ENCODE results near the gene DNAJB14.
"Not testable (repeated sequence)": the region's sequence is repeated elsewhere in the genome, so short reads cannot be mapped to it uniquely, and the experiment has no call there.

DNAJB14 gene

GRCh38 chr4:99946356-99947189, at the start of gene DNAJB14:
Gene DNAJB14 (minus strand): TSS chr4:99946618. CDS start chr4:99946571, 47 bp downstream.
- peak; percentile 60 for DNase-seq (ENCODE audit: low spot score)

GRCh38 chr4:99991741-99992140, 45.3 kb upstream of the DNAJB14 start:
- no peak for DNase-seq (ENCODE audit: low spot score)

GRCh38 chr4:99987681-99988080, 41.3 kb upstream of the DNAJB14 start:
- no peak for DNase-seq (ENCODE audit: low spot score)

- no peak for DNase-seq (ENCODE audit: low spot score)
Observed at GRCh38 chr4:99986792-99987191, 40.4 kb upstream of the DNAJB14 start.

- DNase-seq (ENCODE audit: low spot score), result no peak
Observed at GRCh38 chr4:99983289-99983943, 37.0 kb upstream of the DNAJB14 start.

- DNase-seq (ENCODE audit: low spot score), result no peak
Observed at GRCh38 chr4:99979872-99980271, 33.5 kb upstream of the DNAJB14 start.

GRCh38 chr4:99971453-99972111, 25.2 kb upstream of the DNAJB14 start:
- no peak for DNase-seq (ENCODE audit: low spot score)

GRCh38 chr4:99968330-99968729, 21.9 kb upstream of the DNAJB14 start:
- DNase-seq (ENCODE audit: low spot score), result no peak

GRCh38 chr4:99966692-99967091, 20.3 kb upstream of the DNAJB14 start:
- DNase-seq (ENCODE audit: low spot score), result no peak

- DNase-seq (ENCODE audit: low spot score), result no peak
Observed at GRCh38 chr4:99965674-99966350, 19.4 kb upstream of the DNAJB14 start.

- DNase-seq (ENCODE audit: low spot score), result no peak
Observed at GRCh38 chr4:99965173-99965572, 18.8 kb upstream of the DNAJB14 start.

- no peak for DNase-seq (ENCODE audit: low spot score)
Observed at GRCh38 chr4:99961711-99962110, 15.3 kb upstream of the DNAJB14 start.

- DNase-seq (ENCODE audit: low spot score), result no peak
Observed at GRCh38 chr4:99960648-99961047, 14.2 kb upstream of the DNAJB14 start.

GRCh38 chr4:99958207-99958606, 11.8 kb upstream of the DNAJB14 start:
- not testable (repeated sequence) for DNase-seq (ENCODE audit: low spot score)

- DNase-seq (ENCODE audit: low spot score), result no peak
Observed at GRCh38 chr4:99950913-99951254, 4.5 kb upstream of the DNAJB14 start.

- peak; percentile 96 for DNase-seq (ENCODE audit: low spot score)
Observed at GRCh38 chr4:99949999-99950912, 3.8 kb upstream of the DNAJB14 start, which contains the start of gene H2AZ1. Gene H2AZ1 (minus strand): TSS chr4:99950275. CDS start chr4:99950170, 105 bp downstream.

- peak; percentile 91 for DNase-seq (ENCODE audit: low spot score)
Observed at GRCh38 chr4:99949034-99949998, 2.9 kb upstream of the DNAJB14 start.

- no peak for DNase-seq (ENCODE audit: low spot score)
Observed at GRCh38 chr4:99947608-99948007, 1.2 kb upstream of the DNAJB14 start.

- DNase-seq (ENCODE audit: low spot score), result no peak
Observed at GRCh38 chr4:99947190-99947578, 766 bp upstream of the DNAJB14 start.

Measured in SW480 (cell line).